HTR-8/SVneo (cell line): ENCODE results near the gene RTBDN.

Experiments
- DNase-seq: peaks from one replicate; pipeline ENCODE4 v3.0.0; 2011; ENCODE audit warnings: low spot score, mixed read lengths; ENCODE audit not compliant: insufficient read length
- FAIRE-seq: peaks from 2 replicates; lab custom pipeline; 2011; peaks lifted over from hg19 to GRCh38; lab: Jason Lieb, UNC

Gene RTBDN

DNA sequence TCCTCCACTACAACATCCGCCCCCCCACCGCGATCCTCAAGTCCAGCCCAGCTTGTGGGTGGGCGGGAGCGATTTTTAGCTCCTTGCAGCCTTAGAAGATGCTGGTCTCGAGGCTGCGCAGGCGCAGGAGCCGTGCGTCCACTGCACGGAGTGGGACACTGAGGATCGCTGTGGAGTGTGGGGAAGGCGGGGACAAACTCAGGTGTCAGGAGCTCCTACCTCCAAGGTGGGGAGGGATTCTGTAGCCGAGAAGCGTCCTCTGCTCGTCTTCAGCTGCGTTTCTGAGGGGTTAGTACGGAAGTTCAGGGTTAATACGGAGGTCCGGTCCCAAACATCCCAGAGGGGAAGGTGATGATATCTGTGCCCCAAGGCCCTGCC, at the start of gene RTBDN:
Gene RTBDN, minus strand, starts transcription at position 14 of the 378 bp plus-strand sequence. CDS start 4,600 bp downstream, outside the sequence.
- FAIRE-seq (peak; percentile 57), DNase-seq (no peak)

GRCh38 chr19:12882589-12882988, 48.2 kb upstream of the RTBDN start:
- FAIRE-seq (no peak), DNase-seq (no peak)

- peak; percentile 36 for FAIRE-seq
Measured at GRCh38 chr19:12881172-12881808, 46.9 kb upstream of the RTBDN start, which contains the start of gene DNASE2. DNASE2 (minus strand) TSS chr19:12881449; CDS start chr19:12881375, 74 bp downstream.

DNA sequence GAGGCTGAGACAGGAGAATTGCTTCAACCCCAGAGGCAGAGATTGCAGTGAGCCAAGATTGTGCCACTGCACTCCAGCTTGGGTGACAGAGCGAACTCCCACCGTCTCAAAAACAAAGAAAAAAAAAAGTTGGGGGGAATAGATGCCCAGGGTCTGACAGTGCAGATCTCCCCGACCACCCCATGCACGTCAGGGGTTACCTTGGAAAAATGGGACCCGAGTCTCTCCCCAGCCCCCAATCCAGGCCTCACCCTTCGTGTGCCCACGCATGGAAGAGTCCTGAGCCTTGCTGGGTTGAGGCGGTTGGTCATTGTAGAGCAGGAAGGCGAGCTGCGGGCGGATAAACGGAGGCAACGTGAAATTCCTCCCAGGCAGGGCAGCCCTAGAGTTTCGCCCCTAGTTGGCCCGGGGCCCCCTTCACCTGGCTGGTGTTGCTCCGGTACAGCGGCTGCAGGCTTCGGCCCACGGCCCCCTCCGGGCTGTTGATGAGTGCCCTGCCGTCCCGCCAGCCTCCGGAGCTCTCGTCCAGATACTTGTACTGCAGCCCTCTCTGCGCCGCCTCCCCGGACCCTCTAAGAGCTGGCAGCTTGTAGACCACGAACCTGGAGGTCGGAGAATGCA, 46.3 kb upstream of the RTBDN start:
- DNase-seq = no peak
- no peak for FAIRE-seq

More at GRCh38 chr19:12881172-12881808, 46.9 kb upstream of the RTBDN start, which contains the start of gene DNASE2:
- DNase-seq = peak; percentile 97

- no peak for DNase-seq
- no peak for FAIRE-seq
Measured at GRCh38 chr19:12875086-12875485, 40.7 kb upstream of the RTBDN start.

DNA sequence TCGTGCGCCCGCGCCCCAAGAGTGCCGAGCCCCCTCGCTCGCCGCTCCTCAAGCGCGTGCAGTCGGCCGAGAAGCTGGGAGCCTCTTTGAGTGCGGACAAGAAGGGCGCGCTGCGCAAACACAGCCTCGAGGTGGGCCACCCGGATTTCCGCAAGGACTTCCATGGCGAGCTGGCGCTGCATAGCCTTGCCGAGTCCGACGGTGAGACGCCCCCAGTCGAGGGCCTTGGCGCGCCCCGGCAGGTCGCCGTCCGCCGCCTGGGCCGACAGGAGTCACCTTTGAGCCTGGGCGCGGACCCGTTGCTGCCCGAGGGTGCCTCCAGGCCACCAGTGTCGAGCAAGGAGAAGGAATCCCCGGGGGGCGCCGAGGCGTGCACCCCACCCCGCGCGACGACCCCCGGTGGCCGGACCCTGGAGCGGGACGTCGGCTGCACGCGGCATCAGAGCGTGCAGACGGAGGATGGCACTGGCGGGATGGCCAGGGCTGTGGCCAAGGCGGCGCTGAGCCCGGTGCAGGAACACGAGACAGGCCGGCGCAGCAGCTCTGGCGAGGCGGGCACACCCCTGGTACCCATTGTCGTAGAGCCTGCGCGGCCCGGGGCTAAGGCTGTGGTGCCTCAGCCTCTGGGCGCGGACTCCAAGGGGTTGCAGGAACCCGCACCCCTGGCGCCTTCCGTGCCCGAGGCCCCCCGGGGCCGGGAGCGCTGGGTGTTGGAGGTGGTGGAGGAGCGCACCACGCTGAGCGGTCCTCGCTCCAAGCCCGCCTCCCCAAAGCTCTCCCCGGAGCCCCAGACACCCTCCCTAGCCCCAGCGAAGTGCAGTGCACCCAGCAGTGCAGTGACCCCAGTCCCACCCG, 39.7 kb upstream of the RTBDN start:
- FAIRE-seq = no peak
- DNase-seq = no peak

GRCh38 chr19:12872941-12873890, 38.8 kb upstream of the RTBDN start:
- DNase-seq = no peak
- no peak for FAIRE-seq

DNA sequence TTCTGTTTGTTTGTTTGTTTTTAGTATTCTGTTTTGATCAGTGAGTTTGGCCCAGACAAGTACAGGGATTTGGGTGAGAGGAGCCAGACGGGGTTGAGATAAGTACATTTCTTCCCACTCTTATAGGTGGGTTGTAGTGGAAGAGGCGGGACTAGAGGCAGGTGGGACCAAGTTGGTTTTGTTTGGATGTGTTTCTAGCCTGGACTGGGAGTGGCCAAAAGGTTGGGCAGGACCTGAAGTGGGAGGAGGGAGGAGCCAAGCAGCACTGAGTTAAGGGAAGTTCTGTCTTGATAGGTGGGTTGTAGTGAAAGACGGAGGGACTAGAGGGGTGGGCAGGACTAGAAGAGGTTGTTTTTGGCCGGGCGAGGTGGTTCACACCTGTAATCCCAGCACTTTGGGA, 37.9 kb upstream of the RTBDN start:
- DNase-seq (no peak), FAIRE-seq (no peak)

DNA sequence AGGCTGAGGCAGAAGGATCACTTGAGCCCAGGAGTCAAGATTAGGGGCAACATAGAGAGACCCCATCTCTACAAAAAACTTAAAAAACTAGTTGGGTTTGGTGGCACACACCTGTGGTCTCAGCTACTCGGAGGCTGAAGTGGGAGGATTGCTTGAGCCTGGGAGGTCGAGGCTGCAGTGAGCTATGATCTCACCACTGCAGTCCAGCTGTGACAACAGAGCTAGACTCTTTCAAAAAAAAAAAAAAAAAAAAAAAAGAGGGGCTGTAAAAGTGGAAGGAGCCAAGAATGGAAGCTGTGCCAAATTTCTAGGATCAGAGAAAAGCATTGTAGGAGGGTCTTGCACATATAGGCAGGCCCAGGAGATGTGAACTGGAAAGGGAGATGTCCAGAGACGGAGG, 37.3 kb upstream of the RTBDN start:
- no peak for FAIRE-seq
- DNase-seq = no peak

GRCh38 chr19:12868540-12869112, 34.2 kb upstream of the RTBDN start:
- peak; percentile 72 for FAIRE-seq

GRCh38 chr19:12867120-12868099, 33.0 kb upstream of the RTBDN start:
- DNase-seq (peak; percentile 73), FAIRE-seq (peak; percentile 51)

More at GRCh38 chr19:12868540-12869112, 34.2 kb upstream of the RTBDN start:
- DNase-seq = no peak

- FAIRE-seq = no peak
- no peak for DNase-seq
Measured at GRCh38 chr19:12866416-12867119, 32.2 kb upstream of the RTBDN start.

GRCh38 chr19:12865746-12866415, 31.5 kb upstream of the RTBDN start:
- DNase-seq (no peak), FAIRE-seq (no peak)

- FAIRE-seq (no peak), DNase-seq (no peak)
Measured at GRCh38 chr19:12864721-12865715, 30.6 kb upstream of the RTBDN start.

DNA sequence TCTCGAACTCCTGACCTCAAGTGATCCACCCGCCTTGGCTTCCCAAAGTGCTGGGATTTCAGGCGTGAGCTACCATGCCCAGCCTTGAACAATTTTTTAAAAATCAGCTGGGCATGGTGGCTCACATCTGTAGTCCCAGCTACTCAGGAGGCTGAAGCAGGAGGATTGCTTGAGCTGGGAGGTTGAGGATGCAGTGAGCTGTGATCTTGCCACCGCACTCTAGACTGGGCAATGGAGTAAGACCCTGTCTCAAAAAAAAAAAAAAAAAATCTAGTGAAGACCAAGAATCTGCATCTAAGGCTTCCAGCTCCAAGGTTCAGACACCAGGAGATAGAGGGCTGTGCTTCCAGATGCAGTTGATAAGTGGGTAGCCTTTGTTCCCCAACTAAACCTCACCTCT, 29.8 kb upstream of the RTBDN start:
- no peak for DNase-seq
- no peak for FAIRE-seq

- DNase-seq = no peak
- FAIRE-seq = no peak
Measured at GRCh38 chr19:12859546-12859945, 25.2 kb upstream of the RTBDN start.
